Activated CD4-positive, alpha-beta T cell treated with anti-CD3 and anti-CD28 coated beads for 36 hours (primary cell): ENCODE results near the gene PRIMA1. TPM values are rescaled to one million over a fixed set of nuclear protein-coding genes. Genes with fewer than 3 reads are reported as not detected.
"Not testable (repeated sequence)": the region's sequence is repeated elsewhere in the genome, so short reads cannot be mapped to it uniquely, and the experiment has no call there.

Experiments used
- ATAC-seq: fragments of 200-7000 bp; cut with Tn5 transposase; one replicate; pipeline ENCODE4 v1.10.0; 2021; ENCODE audit warnings: mild to moderate bottlenecking, moderate library complexity
- CTCF ChIA-PET: fragments of 350-600 bp; sonication (Branson Sonifier 250); formaldehyde crosslinking; loops from one replicate; lab custom pipeline; 2021; ENCODE audit warnings: antibody characterized with exemption; lab: Charles Lee
- POLR2A ChIA-PET: fragments of 350-600 bp; sonication (Branson Sonifier 250); formaldehyde crosslinking; loops from one replicate; lab custom pipeline; 2021; ENCODE audit warnings: antibody characterized with exemption, inconsistent platforms; lab: Charles Lee
- DNase-seq: peaks from one replicate; pipeline ENCODE4 v3.0.0-alpha.2; 2020
- H3K27ac Mint-ChIP-seq: one replicate; pipeline ENCODE4 v1.8.0; 2021; ENCODE audit warnings: mixed read lengths
- H3K27me3 Mint-ChIP-seq: one replicate; pipeline ENCODE4 v1.8.0; 2021; ENCODE audit warnings: mixed read lengths
- H3K36me3 Mint-ChIP-seq: one replicate; pipeline ENCODE4 v1.8.0; 2021; ENCODE audit warnings: low read depth, mixed read lengths
- H3K4me1 Mint-ChIP-seq: one replicate; pipeline ENCODE4 v1.8.0; 2021; ENCODE audit warnings: mixed read lengths
- H3K4me3 Mint-ChIP-seq: one replicate; pipeline ENCODE4 v1.8.0; 2021; ENCODE audit warnings: mild to moderate bottlenecking, moderate library complexity, mixed read lengths
- H3K9me3 Mint-ChIP-seq: one replicate; pipeline ENCODE4 v1.8.0; 2021; ENCODE audit warnings: low read depth, mixed read lengths
- intact Hi-C, 2 experiments: fragments of 100-400 bp; cut with DNase I in 1 of 2; cut with micrococcal nuclease in 1 of 2; formaldehyde crosslinking; loops; one replicate each; pipeline versions ENCODE4 v1.14.2 to v1.15.1; 2022 to 2024; cut with DNase I, micrococcal nuclease
- total RNA-seq, 2 experiments: library from RNA; stranded (reverse); gene quantifications; one replicate each; pipeline ENCODE4 v1.2.3, GENCODE V29; 2021

The PRIMA1 gene
- total RNA-seq, 2 experiments from 2014 or later, result not detected

GRCh38 chr14:93811676-93812075 is 23.4 kb upstream of the PRIMA1 start:
- POLR2A ChIA-PET, result no interaction called here
- H3K4me3 Mint-ChIP-seq, result no peak overlapping the region
- no peak for DNase-seq
- intact Hi-C loops, result no loop called here
- CTCF ChIA-PET, result no interaction called here
- H3K36me3 Mint-ChIP-seq, result no peaks in the 10 kb centered on the region
- H3K27ac Mint-ChIP-seq, result no peak overlapping the region
- H3K4me1 Mint-ChIP-seq, result peaks cover 14% of the 10 kb centered on the region
- peaks cover 25% of the 10 kb centered on the region for H3K9me3 Mint-ChIP-seq
- no peak for ATAC-seq
- H3K27me3 Mint-ChIP-seq, result peaks cover 17% of the 10 kb centered on the region

- intact Hi-C loops, result no loop called here
- H3K27me3 Mint-ChIP-seq, result peaks cover 15% of the 10 kb centered on the region
- no peak for ATAC-seq
- DNase-seq, result no peak
- peaks cover 14% of the 10 kb centered on the region for H3K4me1 Mint-ChIP-seq
- H3K4me3 Mint-ChIP-seq, result no peak overlapping the region
- H3K36me3 Mint-ChIP-seq, result no peaks in the 10 kb centered on the region
- peaks cover 21% of the 10 kb centered on the region for H3K9me3 Mint-ChIP-seq
- no peak overlapping the region for H3K27ac Mint-ChIP-seq
- CTCF ChIA-PET, result interaction anchor here (0.6 kb wide), 1 partner anchor 10 kb away, joined by 3 read pairs; no protein-coding TSS in a partner anchor
- POLR2A ChIA-PET, result no interaction called here
Observed at GRCh38 chr14:93811020-93811419, 22.7 kb upstream of the PRIMA1 start.

- H3K4me3 Mint-ChIP-seq, POLR2A ChIA-PET, H3K36me3 Mint-ChIP-seq, CTCF ChIA-PET, DNase-seq, H3K27ac Mint-ChIP-seq: not testable (repeated sequence)
- peaks cover 16% of the 10 kb centered on the region for H3K27me3 Mint-ChIP-seq
- H3K4me1 Mint-ChIP-seq, result peaks cover 14% of the 10 kb centered on the region
- H3K9me3 Mint-ChIP-seq, result peaks cover 16% of the 10 kb centered on the region
- intact Hi-C loops, result loop anchor here in 1 of 2 experiments (5.0 to 10.0 kb wide), 2 partner anchors 83 to 195 kb away; no protein-coding TSS in a partner anchor
- ATAC-seq, result peak; percentile 73
Observed at GRCh38 chr14:93809491-93810420, 21.5 kb upstream of the PRIMA1 start.

DNA sequence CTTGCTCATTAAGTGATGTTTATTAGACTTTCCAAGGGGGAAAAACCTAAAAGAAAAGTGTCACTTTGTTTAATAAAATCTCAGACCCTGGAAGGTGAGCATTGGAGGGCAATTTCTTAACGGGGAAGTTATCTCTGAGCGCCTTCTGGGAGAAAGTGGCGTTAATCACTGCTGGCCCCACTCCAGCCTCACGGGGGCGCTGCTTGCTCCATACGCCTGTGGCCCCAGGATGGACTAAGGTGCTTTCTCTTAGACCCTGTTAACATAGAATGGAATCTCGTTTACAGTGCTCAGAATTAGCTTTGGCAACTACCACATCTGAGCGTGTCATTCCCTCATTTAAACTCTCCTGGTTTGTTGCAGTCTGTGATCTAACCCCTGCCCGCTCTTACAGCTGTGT is 16.4 kb upstream of the PRIMA1 start:
- ATAC-seq (no peak), DNase-seq (peak; percentile 35)
- Mint-ChIP-seq H3K27ac (no peak overlapping the region), H3K36me3 (no peaks in the 10 kb centered on the region), H3K4me1 (peaks cover 10% of the 10 kb centered on the region), H3K4me3 (no peak overlapping the region), H3K27me3 (peaks cover 6% of the 10 kb centered on the region), H3K9me3 (peaks cover 2% of the 10 kb centered on the region)
- intact Hi-C loops, result loop anchor here in 1 of 2 experiments (5.0 to 10.0 kb wide), 2 partner anchors 88 to 200 kb away; no protein-coding TSS in a partner anchor
- CTCF ChIA-PET, result no interaction called here
- POLR2A ChIA-PET, result no interaction called here

DNA sequence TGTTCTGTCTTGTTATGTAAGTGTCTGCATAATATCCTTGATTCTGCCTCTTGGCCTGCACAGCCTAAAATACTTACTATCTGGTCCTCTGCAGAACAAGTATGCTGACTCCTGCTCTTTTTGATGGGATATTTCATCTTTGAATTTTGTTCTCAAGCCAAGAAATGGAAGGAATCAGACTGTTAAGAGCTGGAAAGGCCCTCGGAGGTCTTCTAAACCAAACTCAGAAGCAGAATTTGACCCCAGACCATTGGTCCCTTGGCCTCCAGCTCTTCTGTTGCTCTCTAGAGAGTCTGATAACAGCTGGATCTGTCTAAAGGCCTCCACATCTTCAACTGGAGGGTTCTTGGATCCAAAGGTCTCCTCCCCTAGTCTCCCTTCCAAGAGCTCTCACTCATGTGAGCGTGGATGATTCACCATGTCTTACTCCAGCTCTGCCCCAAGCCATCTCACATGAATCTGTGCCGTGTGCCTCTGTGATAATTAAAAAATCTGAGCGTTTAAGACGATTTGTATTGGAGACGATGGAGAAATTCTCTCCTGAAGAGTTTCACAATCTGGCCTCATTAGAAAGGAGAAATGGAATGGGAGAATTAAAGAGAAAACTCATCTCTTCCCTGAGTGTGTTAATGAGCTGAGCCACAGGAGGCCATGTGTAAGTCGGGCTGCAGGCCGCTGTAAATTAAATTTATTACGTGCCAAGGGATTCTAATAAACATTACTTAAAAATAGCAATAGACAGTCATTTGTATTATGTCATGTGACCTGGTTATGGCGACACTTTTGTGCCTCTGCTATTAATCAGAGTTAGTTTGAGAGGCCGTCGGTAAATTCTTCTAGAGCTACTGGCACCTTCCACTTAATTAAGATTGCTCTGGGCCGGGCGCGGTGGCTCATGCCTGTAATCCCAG is 15.4 kb upstream of the PRIMA1 start:
- Mint-ChIP-seq H3K4me1 (peaks cover under 1% of the 10 kb centered on the region), H3K9me3 (peaks cover 2% of the 10 kb centered on the region), H3K36me3 (no peaks in the 10 kb centered on the region), H3K27me3 (peaks cover 10% of the 10 kb centered on the region), H3K4me3 (no peak overlapping the region), H3K27ac (no peak overlapping the region)
- intact Hi-C loops, result loop anchor here in 1 of 2 experiments (10.0 kb wide), 1 partner anchor 201 kb away; no protein-coding TSS in a partner anchor
- ATAC-seq (no peak), DNase-seq (no peak)
- ChIA-PET CTCF (interaction anchor here (0.6 to 0.7 kb wide), 2 partner anchors 9 to 1245 kb away, joined by 3 read pairs; no protein-coding TSS in a partner anchor), POLR2A (no interaction called here)

GRCh38 chr14:93799989-93800921 is 12.0 kb upstream of the PRIMA1 start:
- intact Hi-C loops, result loop anchor here in 1 of 2 experiments (10.0 kb wide), 1 partner anchor 205 kb away; no protein-coding TSS in a partner anchor
- CTCF ChIA-PET, result no interaction called here
- ATAC-seq, result no peak

GRCh38 chr14:93799617-93799988 is 11.3 kb upstream of the PRIMA1 start:
- no peak for ATAC-seq
- H3K36me3 Mint-ChIP-seq, result no peaks in the 10 kb centered on the region
- intact Hi-C loops, result no loop called here
- no peak overlapping the region for H3K4me3 Mint-ChIP-seq
- peaks cover 14% of the 10 kb centered on the region for H3K27me3 Mint-ChIP-seq
- H3K27ac Mint-ChIP-seq, result no peak overlapping the region
- H3K9me3 Mint-ChIP-seq, result no peaks in the 10 kb centered on the region
- ChIA-PET CTCF (no interaction called here), POLR2A (no interaction called here)
- H3K4me1 Mint-ChIP-seq, result no peaks in the 10 kb centered on the region
- no peak for DNase-seq

More at GRCh38 chr14:93799989-93800921, 12.0 kb upstream of the PRIMA1 start:
- H3K27me3 Mint-ChIP-seq, result peaks cover 14% of the 10 kb centered on the region
- H3K4me3 Mint-ChIP-seq, result no peak overlapping the region
- no peak for DNase-seq
- no peaks in the 10 kb centered on the region for H3K36me3 Mint-ChIP-seq
- H3K27ac Mint-ChIP-seq, result no peak overlapping the region
- POLR2A ChIA-PET, result no interaction called here
- no peaks in the 10 kb centered on the region for H3K9me3 Mint-ChIP-seq
- H3K4me1 Mint-ChIP-seq, result no peaks in the 10 kb centered on the region

GRCh38 chr14:93797536-93797935 is 9.3 kb upstream of the PRIMA1 start:
- no peaks in the 10 kb centered on the region for H3K9me3 Mint-ChIP-seq
- H3K36me3 Mint-ChIP-seq, result no peaks in the 10 kb centered on the region
- DNase-seq (no peak), ATAC-seq (no peak)
- H3K27me3 Mint-ChIP-seq, result peaks cover 18% of the 10 kb centered on the region
- POLR2A ChIA-PET, result no interaction called here
- H3K4me3 Mint-ChIP-seq, result no peak overlapping the region
- intact Hi-C loops, result no loop called here
- CTCF ChIA-PET, result no interaction called here
- H3K27ac Mint-ChIP-seq, result no peak overlapping the region
- no peaks in the 10 kb centered on the region for H3K4me1 Mint-ChIP-seq

DNA sequence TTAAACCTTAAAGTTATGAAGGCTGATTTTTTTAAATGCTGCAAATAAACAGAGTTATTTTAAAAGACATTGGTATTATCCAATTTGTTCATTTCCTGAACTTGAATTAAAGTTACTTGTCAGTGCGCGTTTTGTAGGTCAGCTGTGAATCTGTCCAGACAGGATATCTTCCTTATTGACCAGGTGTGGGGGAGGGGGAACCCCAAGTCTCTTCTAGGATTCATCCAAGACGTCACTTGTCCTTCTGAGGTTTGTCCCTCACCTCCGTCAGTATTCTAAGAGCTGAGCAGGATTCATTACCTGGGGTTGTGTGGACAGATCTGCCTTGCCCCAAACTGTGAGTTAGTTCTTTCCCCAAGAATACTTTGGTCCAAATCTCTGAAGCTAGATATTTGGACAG is 8.8 kb upstream of the PRIMA1 start:
- peaks cover 20% of the 10 kb centered on the region for H3K27me3 Mint-ChIP-seq
- H3K4me3 Mint-ChIP-seq, result no peak overlapping the region
- H3K36me3 Mint-ChIP-seq, result no peaks in the 10 kb centered on the region
- ChIA-PET POLR2A (no interaction called here), CTCF (interaction anchor here (1.2 kb wide), 1 partner anchor 142 kb away, joined by 3 read pairs; no protein-coding TSS in a partner anchor)
- DNase-seq (no peak), ATAC-seq (no peak)
- no peaks in the 10 kb centered on the region for H3K9me3 Mint-ChIP-seq
- H3K27ac Mint-ChIP-seq, result no peak overlapping the region
- H3K4me1 Mint-ChIP-seq, result no peaks in the 10 kb centered on the region
- intact Hi-C loops, result no loop called here

DNA sequence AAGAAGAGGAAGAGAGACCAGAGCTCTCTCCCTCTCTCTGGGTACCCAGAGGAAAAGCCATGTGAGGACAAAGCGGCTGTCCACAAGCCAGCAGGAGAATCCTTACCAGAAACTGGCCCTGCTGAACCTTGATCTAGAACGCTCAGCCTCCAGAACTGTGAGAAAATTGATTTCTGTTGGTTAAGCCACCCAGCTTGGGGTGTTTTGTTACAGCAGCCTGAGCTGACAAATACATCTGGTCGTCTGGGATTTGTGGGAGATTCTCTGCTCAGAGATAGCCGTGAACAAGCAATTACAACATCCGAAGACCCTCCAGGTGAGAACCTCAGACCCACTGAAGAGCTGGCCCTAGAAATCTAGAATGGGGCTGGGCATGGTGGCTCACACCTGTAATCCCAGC is 6.5 kb upstream of the PRIMA1 start:
- H3K9me3 Mint-ChIP-seq, result no peaks in the 10 kb centered on the region
- no peak for ATAC-seq

More for the DNA sequence above, 6.5 kb upstream of the PRIMA1 start:
- H3K4me3 Mint-ChIP-seq, result no peak overlapping the region
- intact Hi-C loops, result no loop called here
- peaks cover 40% of the 10 kb centered on the region for H3K27me3 Mint-ChIP-seq
- ChIA-PET CTCF (interaction anchor here (0.5 to 0.6 kb wide), 2 partner anchors 9 to 116 kb away, joined by 3 read pairs; no protein-coding TSS in a partner anchor), POLR2A (no interaction called here)
- no peak for DNase-seq
- H3K36me3 Mint-ChIP-seq, result no peaks in the 10 kb centered on the region
- H3K4me1 Mint-ChIP-seq, result no peaks in the 10 kb centered on the region
- no peak overlapping the region for H3K27ac Mint-ChIP-seq
